A549 (cell line): Measurements from ENCODE around the gene PDCD2.

Experiments
- CHD2 ChIP-seq: fragments of 150-350 bp; IDR thresholded peaks from 2 replicates; pipeline ENCODE4 v1.6.1; 2014; ENCODE audit warnings: low read length; ENCODE audit not compliant: partially characterized antibody
- CTCF ChIP-seq: fragments of >200 bp; sonication (Bioruptor Twin); formaldehyde crosslinking; IDR thresholded peaks from 3 replicates; pipeline ENCODE4 v1.5.1; 2016

- TF ChIP-seq CHD2 (no peak), CTCF (peak; percentile 23; the same call in 1 of the 3 replicates)
These were observed 9.2 kb downstream of the PDCD2 start for GRCh38 chr6:170575250-170575649.
